Psoas muscle (tissue), 7 donors: ENCODE results near the gene TMEM154. TPM values are rescaled to one million over a fixed set of nuclear protein-coding genes. Genes with fewer than 3 reads are reported as not detected.

Source experiments
- polyA plus RNA-seq, 3 donors: library from polyadenylated mRNA; stranded (reverse); fragments of 200-250 nt; gene quantifications; one replicate each; pipeline ENCODE4 v1.2.3, GENCODE V29; 2013
- total RNA-seq, 4 donors: library from RNA; stranded (reverse); fragmentation: NEBNext Ultra II Directional in 2 of 4; extraction: Animal tissue kit (Norgen Biotek cat#: 25700) in 2 of 4; gene quantifications; one replicate each; pipeline versions ENCODE4 v1.2.1 to v1.2.4, GENCODE V29; 2021 to 2023
- donor health status: healthy with polysubstance abuse.
- donor health status: DM: no; HTN: no; CAD: no; lungs with moderate emphysema.
- donor health status: Bipolar disorder and iron deficiency.
- donor health status: healthy.
- donor health status: DM: no; HTN: no; CAD: no.
- donor health status: DM: no; HTN: no; CAD: no.
- donor health status: DM: yes; HTN: yes; CAD: no.

TMEM154 gene
- total and polyA plus RNA-seq, 7 donors, result 0.06 to 0.98 (median 0.40) TPM

Other genes starting within 250 kb of the TMEM154 start
- gene FBXW7, start 143.9 kb downstream of the TMEM154 start, total RNA-seq, result 10 to 100 TPM; 28.7 to 41.1 (median 30.6) TPM
- 10 to 100 TPM in 2 of 3 donors, 1 to 10 TPM in 1; 9.8 to 23.3 (median 17.1) TPM for gene FBXW7, start 143.9 kb downstream of the TMEM154 start, polyA plus RNA-seq
- gene TIGD4, start 99.7 kb upstream of the TMEM154 start, total RNA-seq, result under 1 TPM in 3 of 4 donors, not detected in 1; 0.12 to 0.36 (median 0.13) TPM
- under 1 TPM; 0.03 to 0.56 (median 0.12) TPM for gene TIGD4, start 99.7 kb upstream of the TMEM154 start, polyA plus RNA-seq
- gene ARFIP1, start 100.0 kb upstream of the TMEM154 start, total RNA-seq, result 10 to 100 TPM in 3 of 4 donors, 1 to 10 TPM in 1; 8.1 to 15.7 (median 12.4) TPM
- gene ARFIP1, start 100.0 kb upstream of the TMEM154 start, polyA plus RNA-seq, result 10 to 100 TPM in 2 of 3 donors, 1 to 10 TPM in 1; 6.8 to 12.9 (median 12.2) TPM